IMR-90 (cell line): Measurements from ENCODE around the gene CEP128. TPM values are rescaled to one million over a fixed set of nuclear protein-coding genes. Genes with fewer than 3 reads are reported as not detected.

ENCODE experiments used
- ATAC-seq: fragments of 200-7000 bp; cut with Tn5 transposase; 2 replicates; pipeline ENCODE4 v1.9.1; 2020; ENCODE audit warnings: low read depth, mild to moderate bottlenecking, moderate library complexity
- BruUV-seq: library from RNA; stranded (reverse); fragments of 400-500 nt; replicated peaks from 2 replicates; lab custom pipeline; 2021; lab: Mats Ljungman, UMichigan
- CTCF ChIA-PET: fragments of 300-600 bp; formaldehyde crosslinking; extraction: SDS; loops from one replicate; lab custom pipeline; 2021; ENCODE audit warnings: antibody characterized with exemption; lab: Yijun Ruan, JAX
- POLR2A ChIA-PET: fragments of 300-600 bp; sonication (Branson Sonifier 250); formaldehyde crosslinking; loops from one replicate; lab custom pipeline; 2022; ENCODE audit warnings: antibody characterized with exemption; ENCODE audit not compliant: unreplicated experiment; lab: Charles Lee
- DNase-seq: peaks from one replicate; pipeline ENCODE4 v3.0.0; 2013
- H2AFZ ChIP-seq: replicated peaks from 2 replicates; pipeline ENCODE3; 2013; ENCODE audit warnings: low read length, mild to moderate bottlenecking; ENCODE audit not compliant: poor library complexity
- H2AK5ac ChIP-seq: 2 replicates; pipeline ENCODE4 v1.6.1; 2013; ENCODE audit warnings: low read depth, low read length, inconsistent platforms
- H2AK9ac ChIP-seq: replicated peaks from 2 replicates; pipeline ENCODE3; 2013; ENCODE audit warnings: mild to moderate bottlenecking, low read depth, low read length, moderate library complexity; ENCODE audit not compliant: poor library complexity
- H2BK120ac ChIP-seq: 2 replicates; pipeline ENCODE4 v1.6.1; 2013; ENCODE audit warnings: low read depth, low read length, inconsistent platforms
- H2BK15ac ChIP-seq: 3 replicates; pipeline ENCODE4 v1.6.1; 2013; ENCODE audit warnings: low read depth, low read length, inconsistent platforms
- H2BK20ac ChIP-seq: 2 replicates; pipeline ENCODE4 v1.6.1; 2013; ENCODE audit warnings: low read depth, mild to moderate bottlenecking, inconsistent platforms, low read length, moderate library complexity
- H2BK5ac ChIP-seq: 2 replicates; pipeline ENCODE4 v1.6.1; 2013; ENCODE audit warnings: mild to moderate bottlenecking, low read depth, low read length, inconsistent platforms; ENCODE audit not compliant: poor library complexity, severe bottlenecking
- H3K14ac ChIP-seq: replicated peaks from 2 replicates; pipeline ENCODE4 v1.6.1; 2013; ENCODE audit warnings: low read depth, low read length, inconsistent platforms
- H3K18ac ChIP-seq: 2 replicates; pipeline ENCODE4 v1.6.1; 2013; ENCODE audit warnings: low read depth, low read length, control low read depth
- H3K23ac ChIP-seq: 2 replicates; pipeline ENCODE4 v1.6.1; 2013; ENCODE audit warnings: low read depth, low read length, inconsistent platforms
- H3K27ac ChIP-seq: 2 replicates; pipeline ENCODE4 v1.5.1; 2013; ENCODE audit warnings: mild to moderate bottlenecking, control low read depth, low read length; ENCODE audit not compliant: insufficient read depth
- H3K27me3 ChIP-seq: 2 replicates; pipeline ENCODE4 v1.6.1; 2013; ENCODE audit warnings: low read length; ENCODE audit not compliant: control insufficient read depth, insufficient read depth
- H3K36me3 ChIP-seq: 2 replicates; pipeline ENCODE4 v1.6.1; 2013; ENCODE audit warnings: low read length, mixed read lengths; ENCODE audit not compliant: control insufficient read depth, insufficient read depth
- H3K4ac ChIP-seq: 2 replicates; pipeline ENCODE4 v1.6.1; 2013; ENCODE audit warnings: low read depth, low read length, inconsistent platforms
- H3K4me1 ChIP-seq: 2 replicates; pipeline ENCODE4 v1.6.1; 2013; ENCODE audit warnings: low read length, mixed read lengths; ENCODE audit not compliant: control insufficient read depth, insufficient read depth
- H3K4me2 ChIP-seq: 2 replicates; pipeline ENCODE4 v1.6.1; 2013; ENCODE audit warnings: low read depth, mild to moderate bottlenecking, control low read depth, low read length, moderate library complexity
- H3K4me3 ChIP-seq: 2 replicates; pipeline ENCODE4 v1.5.1; 2013; ENCODE audit warnings: low read depth, mild to moderate bottlenecking, control low read depth, low read length, moderate library complexity; ENCODE audit not compliant: insufficient read depth
- H3K56ac ChIP-seq: 2 replicates; pipeline ENCODE4 v1.6.1; 2013; ENCODE audit warnings: low read length, inconsistent platforms; ENCODE audit not compliant: insufficient read depth; ENCODE audit errors: extremely low read depth
- H3K79me1 ChIP-seq, 2 experiments: 2 replicates each; pipeline ENCODE4 v1.6.1; 2013; ENCODE audit warnings: low read length in 2 of 2, inconsistent platforms in 1 of 2, low read depth in 1 of 2
- H3K9ac ChIP-seq: 2 replicates; pipeline ENCODE4 v1.6.1; 2013; ENCODE audit warnings: low read depth, low read length, control low read depth
- H3K9me1 ChIP-seq: 2 replicates; pipeline ENCODE4 v1.6.1; 2013; ENCODE audit warnings: low read length, inconsistent platforms; ENCODE audit not compliant: insufficient read depth
- H3K9me3 ChIP-seq: 2 replicates; pipeline ENCODE4 v1.6.1; 2013; ENCODE audit warnings: low read length; ENCODE audit not compliant: control insufficient read depth, insufficient read depth
- H4K20me1 ChIP-seq: 2 replicates; pipeline ENCODE4 v1.6.1; 2013; ENCODE audit warnings: low read length, inconsistent platforms; ENCODE audit not compliant: insufficient read depth
- H4K5ac ChIP-seq: 2 replicates; pipeline ENCODE4 v1.6.1; 2013; ENCODE audit warnings: mild to moderate bottlenecking, low read depth, low read length, control low read depth
- H4K8ac ChIP-seq, 2 experiments: 2 replicates each; pipeline ENCODE4 v1.6.1; 2013; ENCODE audit warnings: low read depth in 2 of 2, low read length in 2 of 2, control low read depth in 1 of 2, inconsistent platforms in 1 of 2
- H4K91ac ChIP-seq: 2 replicates; pipeline ENCODE4 v1.6.1; 2013; ENCODE audit warnings: low read depth, low read length, inconsistent platforms; ENCODE audit not compliant: insufficient read depth
- CEBPB ChIP-seq: IDR thresholded peaks from 2 replicates; pipeline ENCODE4 v1.6.1; 2012; ENCODE audit warnings: low read depth, low read length, improper control_type of control experiment
- MAFK ChIP-seq: IDR thresholded peaks from 2 replicates; pipeline ENCODE4 v1.6.1; 2012; ENCODE audit warnings: low read depth, low read length, improper control_type of control experiment
- MAZ ChIP-seq: IDR thresholded peaks from 2 replicates; pipeline ENCODE4 v1.6.1; 2012; ENCODE audit warnings: low read depth, mild to moderate bottlenecking, low read length, improper control_type of control experiment, moderate library complexity, borderline replicate concordance
- RAD21 ChIP-seq: IDR thresholded peaks from 2 replicates; pipeline ENCODE4 v1.6.1; 2012; ENCODE audit warnings: low read length, improper control_type of control experiment
- SMC3 ChIP-seq: fragments of 150-350 bp; IDR thresholded peaks from 2 replicates; pipeline ENCODE4 v1.6.1; 2016; ENCODE audit warnings: low read depth, mild to moderate bottlenecking, antibody characterized with exemption, low read length, moderate library complexity
- WGBS, 2 experiments: methylation state at CpG; one replicate each; pipeline versions ENCODE4 v1.1.5 to v1.1.7; 2013; ENCODE audit warnings: missing lambda C conversion rate in 2 of 2; ENCODE audit not compliant: insufficient read length in 1 of 2; ENCODE audit errors: extremely low coverage in 2 of 2; 5-methylcytosine and 5-hydroxymethylcytosine counted together
- dilution Hi-C: fragments of 300-500 bp; cut with HindIII; formaldehyde crosslinking; loops from one replicate; pipeline ENCODE4 v1.14.3; 2018; ENCODE audit warnings: low sequenced_read_pairs; ENCODE audit not compliant: unreplicated experiment
- in situ Hi-C: fragments of 300-500 bp; cut with MboI; formaldehyde crosslinking; loops from 3 replicates; pipeline ENCODE4 v1.14.3; 2019; ENCODE audit warnings: low sequenced_read_pairs, inconsistent platforms, mixed read lengths
- intact Hi-C: fragments of 100-400 bp; cut with micrococcal nuclease; formaldehyde crosslinking; loops from 2 replicates; pipeline ENCODE4 v1.10.0; 2022
- polyA plus RNA-seq, 3 experiments: library from polyadenylated mRNA; depleted of rRNA; stranded (reverse); fragments of >200 nt; gene quantifications; 2 replicates each; pipeline ENCODE4 v1.2.3, GENCODE V29; 2012; ENCODE audit warnings: low replicate concordance in 1 of 3
- total RNA-seq: library from RNA; depleted of rRNA; stranded (reverse); fragments of >200 nt; gene quantifications from 2 replicates; pipeline ENCODE4 v1.2.3, GENCODE V29; 2012
- TF ChIP-seq, protein P1 (sequence below): fragments of 150-350 bp; IDR thresholded peaks from 2 replicates; pipeline ENCODE4 v1.6.1; 2016; ENCODE audit warnings: low read depth, mild to moderate bottlenecking, low read length, moderate library complexity, borderline replicate concordance

CEP128 gene
- total and polyA plus RNA-seq, 2 of the 4 experiments (the other 2 are of a cell fraction), result 1.9 to 5.7 TPM

DNA sequence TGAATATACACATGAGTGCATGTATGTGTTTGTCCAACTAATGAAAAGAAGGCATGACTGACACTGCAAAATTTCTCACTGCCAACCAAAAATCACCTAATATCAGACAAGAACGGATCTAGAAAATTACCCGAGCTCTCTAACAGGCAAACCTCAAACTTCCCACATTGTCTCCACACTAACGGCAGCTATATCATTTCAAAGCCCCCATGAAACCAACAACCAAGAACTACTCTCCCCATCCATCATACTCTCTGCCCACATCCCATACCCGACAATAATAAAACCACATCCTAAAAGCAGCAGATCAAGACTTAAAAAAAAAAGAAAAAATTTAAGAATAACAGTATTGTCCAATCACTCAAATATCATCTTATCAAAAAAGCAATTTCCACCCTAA is 227.1 kb downstream of the CEP128 start:
- WGBS, 2 experiments, result no CpG with 5 or more reads among the region's 4 CpGs
- ChIA-PET POLR2A (no interaction called here), CTCF (no interaction called here)
- Histone ChIP-seq H2BK120ac (no peak overlapping the region), H4K8ac (no peak overlapping the region), H3K9me3 (no peaks in the 10 kb centered on the region), H3K4me3 (no peak overlapping the region), H3K18ac (no peak overlapping the region), H3K9me1 (no peaks in the 10 kb centered on the region; the same call in 1 of the 2 replicates), H4K20me1 (no peaks in the 10 kb centered on the region), H2AK9ac (no peak overlapping the region), H3K4me1 (peaks cover 2% of the 10 kb centered on the region; the same call in 1 of the 2 replicates), H3K36me3 (no peaks in the 10 kb centered on the region), H4K5ac (no peak overlapping the region), H2AK5ac (no peak overlapping the region), H3K4ac (no peak overlapping the region), H3K79me1 (no peaks in the 10 kb centered on the region), H2BK20ac (no peak overlapping the region), H2BK5ac (no peak overlapping the region), H3K23ac (no peak overlapping the region), H3K4me2 (no peak overlapping the region), H2BK15ac (no peak overlapping the region), H2AFZ (no peak overlapping the region), H3K27me3 (no peaks in the 10 kb centered on the region), H3K27ac (no peak overlapping the region), H3K9ac (no peak overlapping the region), H3K56ac (no peak overlapping the region), H3K14ac (no peak overlapping the region), H4K91ac (no peak overlapping the region)
- BruUV-seq, result no TSS peak
- ATAC-seq, result no peak
- intact Hi-C loops (no loop called here), in situ Hi-C loops (no loop called here), dilution Hi-C loops (no loop called here)
- DNase-seq, result no peak
- TF ChIP-seq RAD21 (no peak), CEBPB (no peak), SMC3 (no peak), MAFK (no peak), MAZ (no peak)
- TF ChIP-seq, protein P1, sequence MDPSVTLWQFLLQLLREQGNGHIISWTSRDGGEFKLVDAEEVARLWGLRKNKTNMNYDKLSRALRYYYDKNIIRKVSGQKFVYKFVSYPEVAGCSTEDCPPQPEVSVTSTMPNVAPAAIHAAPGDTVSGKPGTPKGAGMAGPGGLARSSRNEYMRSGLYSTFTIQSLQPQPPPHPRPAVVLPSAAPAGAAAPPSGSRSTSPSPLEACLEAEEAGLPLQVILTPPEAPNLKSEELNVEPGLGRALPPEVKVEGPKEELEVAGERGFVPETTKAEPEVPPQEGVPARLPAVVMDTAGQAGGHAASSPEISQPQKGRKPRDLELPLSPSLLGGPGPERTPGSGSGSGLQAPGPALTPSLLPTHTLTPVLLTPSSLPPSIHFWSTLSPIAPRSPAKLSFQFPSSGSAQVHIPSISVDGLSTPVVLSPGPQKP, result no peak
